Osteoblast (primary cell): ENCODE data around the gene ANKRD55. TPM values are rescaled to one million over a fixed set of nuclear protein-coding genes. Genes with fewer than 3 reads are reported as not detected.
"Not testable (repeated sequence)": the region's sequence is repeated elsewhere in the genome, so short reads cannot be mapped to it uniquely, and the experiment has no call there.

ENCODE experiments used
- DNase-seq: peaks from one replicate; pipeline ENCODE4 v3.0.0; 2011; ENCODE audit warnings: low spot score, mixed read lengths; ENCODE audit not compliant: insufficient read length; ENCODE audit errors: missing footprints
- H2AFZ ChIP-seq: 2 replicates; pipeline ENCODE4 v1.6.0; 2011; ENCODE audit warnings: mild to moderate bottlenecking, low read length
- H3K27ac ChIP-seq: 2 replicates; pipeline ENCODE4 v1.5.1; 2011; ENCODE audit warnings: mild to moderate bottlenecking, low read depth, low read length, moderate library complexity
- H3K27me3 ChIP-seq: 2 replicates; pipeline ENCODE4 v1.6.0; 2012; ENCODE audit warnings: mild to moderate bottlenecking, control low read depth, inconsistent platforms, low read length, moderate library complexity; ENCODE audit not compliant: insufficient read depth
- H3K36me3 ChIP-seq: 2 replicates; pipeline ENCODE4 v1.5.1; 2011; ENCODE audit warnings: mild to moderate bottlenecking, low read length, control low read depth, moderate library complexity; ENCODE audit not compliant: insufficient read depth
- H3K4me1 ChIP-seq: 2 replicates; pipeline ENCODE4 v1.5.1; 2011; ENCODE audit warnings: mild to moderate bottlenecking, low read length, control low read depth, moderate library complexity; ENCODE audit not compliant: insufficient read depth
- H3K4me2 ChIP-seq: 2 replicates; pipeline ENCODE4 v1.6.0; 2011; ENCODE audit warnings: mild to moderate bottlenecking, low read length; ENCODE audit not compliant: insufficient read depth
- H3K4me3 ChIP-seq: fragments of 200-600 bp; sonication (generic); 3 replicates; pipeline ENCODE4 v1.5.1; 2012; ENCODE audit warnings: mild to moderate bottlenecking, low read length, inconsistent platforms; ENCODE audit not compliant: insufficient read depth
- H3K79me2 ChIP-seq: 2 replicates; pipeline ENCODE4 v1.6.0; 2012; ENCODE audit warnings: mild to moderate bottlenecking, low read length, control low read depth, inconsistent platforms; ENCODE audit not compliant: insufficient read depth
- H3K9me3 ChIP-seq: 2 replicates; pipeline ENCODE4 v1.5.1; 2011; ENCODE audit warnings: low read depth, low read length, control low read depth
- H4K20me1 ChIP-seq: 2 replicates; pipeline ENCODE4 v1.6.0; 2012; ENCODE audit warnings: mild to moderate bottlenecking, low read length, control low read depth; ENCODE audit not compliant: insufficient read depth
- total RNA-seq: library from RNA; depleted of rRNA; stranded (reverse); fragments of >200 nt; gene quantifications from 2 replicates; pipeline ENCODE4 v1.2.3, GENCODE V29; 2012
- TF ChIP-seq, protein P1 (sequence below): IDR thresholded peaks from 2 replicates; pipeline ENCODE4 v1.5.1; 2011; ENCODE audit warnings: mild to moderate bottlenecking, low read depth, low read length, moderate library complexity; ENCODE audit errors: extremely low read depth

ANKRD55 gene
- total RNA-seq, 1 donor: not detected

DNA sequence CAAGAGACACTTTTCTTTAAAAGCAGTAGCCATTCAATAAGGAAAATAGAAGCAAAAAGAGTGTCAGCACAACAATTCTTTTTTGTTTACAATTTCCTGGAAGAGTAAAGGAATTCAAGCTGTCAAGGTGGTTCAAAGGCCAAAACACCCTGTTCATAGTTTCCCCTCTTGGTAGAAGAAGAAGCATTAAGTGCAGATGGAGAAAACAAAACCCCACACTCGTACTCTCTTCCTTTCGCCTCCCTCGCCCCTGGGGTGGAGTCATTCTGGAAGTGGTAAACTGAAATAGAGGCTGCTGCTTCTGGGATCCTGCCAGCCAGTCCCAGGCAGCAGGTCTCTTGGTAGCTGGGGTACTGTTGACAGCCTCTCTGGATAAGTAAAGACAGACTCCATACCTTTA lies 105.0 kb downstream of the ANKRD55 start:
- no peak overlapping the region for H3K4me3 ChIP-seq
- H3K9me3 ChIP-seq: no peaks in the 10 kb centered on the region
- TF ChIP-seq, protein P1, sequence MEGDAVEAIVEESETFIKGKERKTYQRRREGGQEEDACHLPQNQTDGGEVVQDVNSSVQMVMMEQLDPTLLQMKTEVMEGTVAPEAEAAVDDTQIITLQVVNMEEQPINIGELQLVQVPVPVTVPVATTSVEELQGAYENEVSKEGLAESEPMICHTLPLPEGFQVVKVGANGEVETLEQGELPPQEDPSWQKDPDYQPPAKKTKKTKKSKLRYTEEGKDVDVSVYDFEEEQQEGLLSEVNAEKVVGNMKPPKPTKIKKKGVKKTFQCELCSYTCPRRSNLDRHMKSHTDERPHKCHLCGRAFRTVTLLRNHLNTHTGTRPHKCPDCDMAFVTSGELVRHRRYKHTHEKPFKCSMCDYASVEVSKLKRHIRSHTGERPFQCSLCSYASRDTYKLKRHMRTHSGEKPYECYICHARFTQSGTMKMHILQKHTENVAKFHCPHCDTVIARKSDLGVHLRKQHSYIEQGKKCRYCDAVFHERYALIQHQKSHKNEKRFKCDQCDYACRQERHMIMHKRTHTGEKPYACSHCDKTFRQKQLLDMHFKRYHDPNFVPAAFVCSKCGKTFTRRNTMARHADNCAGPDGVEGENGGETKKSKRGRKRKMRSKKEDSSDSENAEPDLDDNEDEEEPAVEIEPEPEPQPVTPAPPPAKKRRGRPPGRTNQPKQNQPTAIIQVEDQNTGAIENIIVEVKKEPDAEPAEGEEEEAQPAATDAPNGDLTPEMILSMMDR: no peak
- no peak overlapping the region for H3K27ac ChIP-seq
- H4K20me1 ChIP-seq: no peaks in the 10 kb centered on the region
- H3K4me1 ChIP-seq: peaks cover 19% of the 10 kb centered on the region
- DNase-seq: no peak
- no peaks in the 10 kb centered on the region for H3K79me2 ChIP-seq
- no peaks in the 10 kb centered on the region for H3K27me3 ChIP-seq
- H3K4me2 ChIP-seq: no peak overlapping the region
- no peaks in the 10 kb centered on the region for H3K36me3 ChIP-seq
- peak overlapping the region; percentile 39 for H2AFZ ChIP-seq

DNA sequence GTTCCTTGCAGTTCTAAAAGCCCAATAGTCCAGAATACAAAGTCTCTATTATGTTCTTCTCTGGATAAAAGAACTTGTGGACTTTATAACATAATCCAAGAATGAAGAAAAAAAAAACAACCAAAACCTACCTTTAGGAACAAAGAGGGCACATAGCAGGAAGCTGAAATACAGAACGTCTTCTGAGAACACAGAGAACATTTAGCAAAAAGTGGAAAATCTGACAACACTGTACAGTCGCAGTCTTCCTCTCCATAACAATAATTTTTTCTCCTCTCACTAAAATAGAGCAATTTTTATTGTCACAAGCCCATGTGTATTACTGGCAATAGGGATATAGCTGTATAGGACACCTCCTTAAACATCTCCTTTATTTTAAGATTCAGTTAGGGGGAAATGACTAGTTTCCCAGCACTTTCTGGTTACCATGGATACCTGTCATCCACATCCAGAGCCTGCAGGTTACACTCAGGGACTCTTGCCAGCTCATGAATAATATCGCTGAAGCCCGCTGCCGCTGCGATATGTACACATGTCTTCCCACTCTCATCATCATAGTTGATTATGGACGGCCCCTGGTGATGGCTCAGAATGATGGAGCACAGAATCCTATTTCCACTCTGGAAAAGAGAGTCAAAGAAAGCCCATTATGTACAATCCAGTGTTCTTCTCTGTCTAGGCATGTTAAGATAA lies 106.5 kb downstream of the ANKRD55 start:
- no peaks in the 10 kb centered on the region for H3K36me3 ChIP-seq
- H3K27ac ChIP-seq: no peak overlapping the region
- no peak overlapping the region for H2AFZ ChIP-seq
- no peak overlapping the region for H3K4me2 ChIP-seq
- no peak for DNase-seq
- no peaks in the 10 kb centered on the region for H3K27me3 ChIP-seq
- TF ChIP-seq, protein P1: no peak
- peaks cover 24% of the 10 kb centered on the region for H3K4me1 ChIP-seq
- no peak overlapping the region for H3K4me3 ChIP-seq
- no peaks in the 10 kb centered on the region for H3K79me2 ChIP-seq
- H3K9me3 ChIP-seq: no peaks in the 10 kb centered on the region
- H4K20me1 ChIP-seq: no peaks in the 10 kb centered on the region

DNA sequence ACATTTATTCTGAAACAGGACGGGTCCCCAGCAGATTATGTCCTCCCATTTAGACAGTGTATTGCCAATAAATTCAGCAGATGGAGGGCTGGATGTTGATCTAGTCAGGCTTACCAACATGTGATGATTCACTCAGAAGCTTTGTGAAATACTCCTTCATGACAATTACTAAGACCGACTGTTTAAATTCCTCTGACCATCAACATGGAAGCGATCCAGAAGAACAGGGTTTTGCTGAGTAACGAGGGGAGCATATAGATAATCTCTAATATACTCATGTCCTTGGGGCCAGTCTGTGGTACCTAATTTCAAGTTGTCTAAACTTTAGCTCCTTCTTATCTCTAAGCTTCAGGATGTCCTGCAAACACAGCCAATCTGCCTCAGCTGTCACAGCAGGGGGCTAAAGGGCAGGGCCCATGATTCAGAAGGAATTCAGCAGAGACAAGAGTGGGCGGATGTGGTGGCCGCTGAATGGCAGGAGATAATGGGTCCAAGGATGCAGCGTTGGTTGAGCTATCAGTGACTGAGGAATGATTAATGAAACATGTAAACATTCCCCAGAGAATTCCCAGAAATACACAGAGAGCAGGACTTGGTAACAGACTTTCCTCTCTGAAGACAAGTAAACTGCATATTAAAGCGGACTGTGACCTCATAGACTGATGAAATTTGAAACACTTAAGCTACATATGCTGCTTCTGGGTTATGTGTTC lies 109.4 kb downstream of the ANKRD55 start:
- Histone ChIP-seq H3K27me3 (no peaks in the 10 kb centered on the region), H3K27ac (peak overlapping the region; percentile 70), H3K4me2 (peak overlapping the region; percentile 35), H2AFZ (no peak overlapping the region), H3K79me2 (no peaks in the 10 kb centered on the region), H3K4me1 (peaks cover 24% of the 10 kb centered on the region), H3K4me3 (no peak overlapping the region), H3K36me3 (no peaks in the 10 kb centered on the region), H4K20me1 (no peaks in the 10 kb centered on the region), H3K9me3 (no peaks in the 10 kb centered on the region)
- TF ChIP-seq, protein P1: no peak
- peak; percentile 91 for DNase-seq

DNA sequence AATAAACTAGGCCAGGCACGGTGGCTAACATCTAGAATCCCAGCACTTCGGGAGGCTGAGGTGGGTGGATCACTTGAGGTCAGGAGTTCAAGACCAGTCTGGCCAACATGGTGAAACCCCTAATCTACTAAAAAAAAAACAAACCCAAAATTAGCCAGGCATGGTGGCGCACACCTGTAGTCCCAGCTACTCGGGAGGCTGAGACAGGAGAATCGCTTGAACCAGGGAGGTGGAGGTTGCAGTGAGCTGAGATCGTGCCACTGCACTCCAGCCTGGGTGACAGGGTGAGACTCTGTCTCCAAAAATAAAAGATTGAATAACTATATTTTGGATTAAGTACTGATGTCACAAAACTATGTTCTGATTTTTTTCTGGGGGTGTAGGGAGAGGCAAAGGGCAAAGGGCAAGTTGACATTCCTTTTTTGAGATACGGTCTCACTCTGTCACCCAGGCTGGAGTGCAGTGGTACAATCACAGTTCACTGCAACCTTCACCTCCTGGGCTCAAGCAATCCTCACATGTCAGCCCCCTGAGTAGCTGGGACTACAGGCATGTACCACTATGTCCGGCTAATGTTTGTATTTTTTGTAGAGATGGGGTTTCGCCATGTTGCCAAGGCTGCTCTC lies 110.7 kb downstream of the ANKRD55 start:
- H3K4me2 ChIP-seq, H4K20me1 ChIP-seq, H3K27me3 ChIP-seq, H3K9me3 ChIP-seq, H3K27ac ChIP-seq, H3K4me3 ChIP-seq, DNase-seq, H2AFZ ChIP-seq, H3K36me3 ChIP-seq, H3K79me2 ChIP-seq: not testable (repeated sequence)
- peaks cover 24% of the 10 kb centered on the region for H3K4me1 ChIP-seq
